Stimulated activated CD4-positive, alpha-beta T cell treated with anti-CD3 and anti-CD28 coated beads, TNF-alpha, amount 100 ng/mL, for 1 hour (primary cell): ENCODE measurements around the gene GLIPR1L2.
"Not testable (repeated sequence)": the region's sequence is repeated elsewhere in the genome, so short reads cannot be mapped to it uniquely, and the experiment has no call there.

Source experiments
- DNase-seq, 3 donors: peaks; one replicate each; pipeline ENCODE4 v3.0.0-alpha.2; 2020; ENCODE audit warnings: low read depth in 3 of 3, low spot score in 1 of 3

Gene GLIPR1L2

DNA sequence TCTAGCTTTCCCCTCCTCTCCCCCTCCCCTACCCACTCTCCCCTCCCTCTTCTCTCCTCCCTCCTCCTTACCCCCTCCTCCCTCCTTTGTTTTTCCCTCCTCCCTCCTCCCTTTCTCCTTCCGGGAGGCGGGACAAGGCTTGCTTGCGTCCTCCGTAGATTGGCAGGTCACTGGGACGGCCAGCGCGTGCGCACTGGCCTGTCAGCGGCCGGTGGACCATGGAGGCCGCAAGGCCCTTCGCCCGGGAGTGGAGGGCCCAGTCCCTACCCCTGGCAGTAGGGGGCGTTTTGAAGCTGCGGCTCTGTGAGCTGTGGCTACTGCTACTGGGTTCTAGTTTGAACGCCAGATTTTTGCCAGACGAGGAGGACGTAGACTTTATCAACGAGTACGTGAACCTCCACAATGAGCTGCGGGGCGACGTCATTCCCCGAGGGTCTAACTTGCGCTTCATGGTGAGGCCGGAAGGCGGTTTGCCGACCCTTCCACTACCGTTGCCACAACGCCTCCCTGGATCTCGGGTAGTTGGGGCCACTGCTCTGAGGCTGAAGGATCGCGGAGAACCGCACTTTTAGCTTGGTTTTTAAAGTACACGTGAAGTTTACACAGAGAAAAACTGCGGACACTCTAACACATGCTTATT is at the start of gene GLIPR1L2:
Gene GLIPR1L2, plus strand, starts transcription at position 191 of the 640 bp plus-strand sequence. Its CDS starts 28 bp downstream, at position 219.
- peak; percentile 68 to 77 (median 72) for DNase-seq

DNA sequence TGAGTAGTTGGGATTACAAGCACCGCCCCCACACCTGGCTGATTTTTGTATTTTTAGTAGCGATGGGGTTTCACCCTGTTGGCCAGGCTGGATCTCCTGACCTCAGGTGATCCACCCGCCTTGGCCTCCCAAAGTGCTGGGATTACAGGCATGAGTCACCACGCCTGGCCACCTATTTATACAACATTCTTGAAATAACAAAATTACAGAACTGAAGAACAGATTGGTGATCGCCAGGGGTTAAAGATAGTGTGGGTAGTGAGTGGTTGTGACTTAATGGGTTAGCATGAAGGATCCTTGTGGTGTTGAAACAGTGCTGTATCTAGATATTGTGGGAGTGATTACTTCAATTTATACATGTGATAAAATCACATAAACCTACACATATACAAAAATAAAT is 49.0 kb upstream of the GLIPR1L2 start:
- DNase-seq: no peak

DNA sequence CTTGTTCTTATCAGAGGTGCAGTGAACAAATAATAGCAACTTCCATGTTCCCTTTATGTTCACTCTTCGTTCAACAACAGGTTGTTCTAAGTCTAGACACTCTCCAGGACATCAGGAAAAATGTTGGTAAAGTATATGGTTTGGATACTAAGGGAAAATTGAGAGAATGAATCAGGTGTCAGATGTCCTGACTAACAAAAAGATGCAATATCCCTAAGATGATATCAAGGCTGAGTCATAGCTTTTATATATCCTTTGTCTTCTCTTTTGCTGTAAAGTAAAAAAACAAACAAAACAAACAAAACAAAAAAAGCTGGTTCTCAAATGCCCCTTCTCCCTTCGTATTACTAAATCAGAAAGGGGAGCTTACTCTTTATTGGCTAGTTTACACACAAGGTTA is 45.4 kb upstream of the GLIPR1L2 start:
- DNase-seq: no peak

DNA sequence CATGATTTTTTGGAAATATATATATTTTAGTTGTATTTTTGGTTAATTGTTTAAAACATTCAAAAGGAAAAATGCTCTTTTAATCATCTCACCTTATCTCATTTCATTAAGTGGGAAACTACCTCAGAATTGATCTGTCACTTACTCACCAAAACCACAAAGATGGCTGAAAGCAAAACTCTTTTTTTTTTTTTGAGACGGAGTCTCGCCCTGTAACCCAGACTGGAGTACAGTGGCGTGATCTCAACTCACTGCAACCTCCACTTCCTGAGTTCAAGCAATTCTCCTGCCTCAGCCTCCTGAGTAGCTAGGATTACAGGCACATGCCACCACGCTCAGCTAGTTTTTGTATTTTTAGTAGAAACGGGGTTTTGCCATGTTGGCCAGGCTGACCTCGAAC is 44.7 kb upstream of the GLIPR1L2 start:
- not testable (repeated sequence) for DNase-seq

DNA sequence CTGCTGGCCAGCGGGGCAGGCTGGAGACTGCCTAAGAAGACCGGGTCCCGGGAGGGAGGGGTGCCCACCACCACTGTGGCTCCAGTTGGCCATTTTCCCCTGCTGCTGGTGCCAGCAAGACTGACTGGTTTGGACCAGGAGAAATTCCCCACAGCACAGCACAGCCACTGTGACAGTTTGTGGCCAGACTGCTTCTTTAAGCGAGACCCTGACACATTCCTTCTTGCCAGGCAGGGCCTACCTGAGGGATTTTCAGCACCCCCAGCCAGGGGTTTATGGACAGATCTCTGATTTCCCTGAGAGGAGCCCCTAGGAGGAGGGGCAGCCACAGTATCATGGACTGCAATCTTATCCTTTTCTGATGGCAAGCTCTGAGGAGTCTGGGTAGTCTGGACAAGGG is 40.9 kb upstream of the GLIPR1L2 start:
- DNase-seq: no peak

DNA sequence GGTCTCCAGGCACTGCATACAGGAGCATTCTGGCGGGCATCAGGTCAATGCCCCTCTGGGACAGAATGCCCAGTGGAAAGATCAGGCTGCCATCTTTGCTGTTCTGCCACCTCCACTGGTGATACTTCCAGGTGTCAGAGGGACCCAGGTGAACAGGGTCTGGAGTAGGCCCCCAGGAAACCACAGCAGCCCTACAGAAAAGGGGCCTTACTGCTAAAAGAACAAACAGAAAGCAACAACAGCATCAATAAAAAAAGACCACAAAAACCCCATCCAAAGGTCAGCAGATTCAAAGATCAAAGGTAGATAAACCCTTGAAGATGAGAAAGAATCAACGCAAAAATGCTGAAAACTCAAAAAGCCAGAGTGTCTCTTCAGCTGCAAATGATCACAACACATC is 40.5 kb upstream of the GLIPR1L2 start:
- DNase-seq: no peak

DNA sequence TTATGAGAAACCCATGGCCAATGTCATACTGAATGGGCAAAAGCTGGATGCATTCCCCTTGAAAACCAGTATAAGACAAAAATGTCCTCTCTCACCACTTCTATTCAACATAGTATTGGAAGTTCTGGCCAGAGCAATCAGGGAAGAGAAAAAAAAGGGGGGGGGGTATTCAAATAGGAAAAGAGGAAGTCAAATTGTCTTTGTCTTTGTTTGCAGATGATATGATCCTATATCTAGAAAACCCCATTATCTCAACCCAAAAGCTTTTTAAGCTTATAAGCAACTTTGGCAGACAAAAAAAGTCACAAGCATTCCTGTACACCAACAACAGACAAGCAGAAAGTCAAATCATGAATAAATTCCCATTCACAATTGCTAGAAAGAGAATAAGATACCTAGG is 36.9 kb upstream of the GLIPR1L2 start:
- DNase-seq: no peak

DNA sequence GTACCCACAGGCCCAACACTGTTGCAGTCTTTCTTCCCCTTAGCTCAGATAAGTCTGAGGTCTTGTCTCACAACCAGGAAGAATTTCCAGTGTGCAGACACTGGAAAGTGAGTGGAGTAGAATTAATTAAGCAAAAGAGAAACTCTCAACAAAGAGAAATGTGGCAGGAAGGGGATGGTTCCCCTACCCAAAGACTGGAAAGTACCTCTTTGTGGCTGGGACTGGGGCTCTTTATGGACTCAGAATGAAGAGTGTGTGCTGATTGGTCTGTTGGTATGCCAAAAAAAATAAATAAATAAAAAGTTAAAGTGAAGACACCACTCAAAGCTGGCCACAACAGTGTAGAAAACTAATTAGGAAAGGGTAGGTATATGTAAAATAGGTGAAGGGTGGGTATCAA is 30.0 kb upstream of the GLIPR1L2 start:
- no peak for DNase-seq

DNA sequence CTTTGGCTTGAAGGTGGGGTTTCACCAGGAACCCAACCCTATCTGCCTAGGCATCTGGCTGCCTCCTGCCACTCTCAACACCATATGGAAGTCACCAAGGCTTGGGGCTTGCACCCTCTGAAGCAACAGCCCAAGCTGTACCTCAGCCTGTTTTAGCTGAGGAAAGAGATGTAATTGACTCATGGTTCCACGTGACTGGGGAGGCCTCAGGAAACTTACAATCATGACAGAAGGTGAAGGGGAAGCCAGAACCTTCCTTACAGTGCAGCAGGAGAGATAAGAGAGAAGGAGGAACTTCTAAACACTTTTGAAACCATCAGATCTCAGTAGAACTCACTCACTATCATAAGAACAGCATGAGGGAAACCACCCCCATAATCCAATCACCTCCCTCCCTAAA is 29.5 kb upstream of the GLIPR1L2 start:
- DNase-seq: no peak

DNA sequence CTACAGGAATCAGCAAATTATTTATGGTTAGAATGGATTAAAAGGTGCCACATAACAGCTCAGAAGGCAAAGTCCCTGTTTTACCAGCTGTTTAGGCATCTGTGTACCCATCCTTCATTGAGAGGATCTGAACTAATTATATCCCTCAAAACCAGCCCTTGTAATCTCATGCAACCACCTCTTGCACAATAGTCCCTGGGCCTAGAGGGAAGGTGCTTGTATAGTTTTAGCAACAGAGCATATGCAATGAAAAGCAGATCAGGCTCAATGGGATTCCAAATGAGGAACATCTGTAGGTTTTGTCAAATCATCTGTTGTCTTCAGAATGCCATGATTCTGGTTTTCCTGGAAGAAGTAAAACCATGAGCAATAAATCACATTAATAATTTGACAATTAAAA is 26.0 kb upstream of the GLIPR1L2 start:
- no peak for DNase-seq

DNA sequence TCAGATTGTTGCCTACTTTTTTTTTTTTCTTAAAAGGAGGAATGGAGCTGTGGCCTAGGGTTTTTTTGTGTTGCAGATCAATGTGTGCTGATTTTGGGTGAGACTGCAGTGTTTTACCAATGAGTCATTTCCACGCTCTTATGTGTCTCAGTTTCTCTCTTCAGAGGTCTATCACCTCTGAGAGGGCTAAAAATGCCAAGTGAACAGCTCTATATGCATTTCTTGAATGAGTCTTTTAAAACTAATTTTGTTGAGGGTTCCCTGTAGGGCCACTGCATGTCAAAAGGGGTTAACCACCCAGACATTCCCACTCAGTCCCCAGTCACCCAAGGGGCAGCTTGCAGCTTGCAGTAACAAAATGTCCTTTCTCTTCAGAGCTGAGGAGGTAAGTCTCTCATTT is 24.3 kb upstream of the GLIPR1L2 start:
- no peak for DNase-seq

DNA sequence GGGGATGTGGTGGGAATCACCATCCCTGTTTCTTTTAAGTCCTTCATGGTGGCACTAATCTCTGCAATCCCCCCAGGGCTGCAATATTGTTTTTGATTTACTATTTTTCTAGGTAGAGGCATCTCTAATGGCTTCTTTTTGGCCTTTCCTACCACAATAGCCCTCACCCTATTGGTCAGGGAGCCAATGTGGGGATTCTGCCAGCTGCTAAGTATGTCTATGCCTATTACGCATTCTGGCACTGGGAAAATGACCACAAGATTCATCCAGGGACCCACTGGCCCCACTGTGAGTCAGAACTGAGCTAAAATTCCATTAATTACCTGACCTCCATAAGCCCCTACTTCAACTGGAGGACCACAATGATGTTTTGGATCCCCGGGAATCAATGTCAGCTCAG is 15.9 kb upstream of the GLIPR1L2 start:
- DNase-seq: no peak

DNA sequence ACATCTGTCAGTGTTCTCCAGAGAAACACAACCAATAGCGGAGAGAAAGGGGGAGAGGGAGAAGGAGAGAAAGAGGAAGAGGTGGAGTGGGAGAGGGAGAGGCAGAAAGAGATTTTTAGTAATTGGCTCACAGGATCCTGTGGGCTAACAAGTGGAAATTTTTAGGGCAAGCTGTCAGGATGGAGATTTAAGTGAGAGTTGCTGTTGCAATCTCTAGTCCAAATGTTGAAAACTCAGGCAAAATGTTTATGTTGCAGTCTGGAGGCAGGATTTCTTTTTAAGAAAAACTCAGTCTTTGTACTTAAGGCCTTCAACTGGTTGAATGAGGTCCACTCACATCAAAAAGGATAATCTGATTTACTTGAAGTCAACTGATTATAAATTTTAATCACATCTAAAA is 12.5 kb upstream of the GLIPR1L2 start:
- no peak for DNase-seq

DNA sequence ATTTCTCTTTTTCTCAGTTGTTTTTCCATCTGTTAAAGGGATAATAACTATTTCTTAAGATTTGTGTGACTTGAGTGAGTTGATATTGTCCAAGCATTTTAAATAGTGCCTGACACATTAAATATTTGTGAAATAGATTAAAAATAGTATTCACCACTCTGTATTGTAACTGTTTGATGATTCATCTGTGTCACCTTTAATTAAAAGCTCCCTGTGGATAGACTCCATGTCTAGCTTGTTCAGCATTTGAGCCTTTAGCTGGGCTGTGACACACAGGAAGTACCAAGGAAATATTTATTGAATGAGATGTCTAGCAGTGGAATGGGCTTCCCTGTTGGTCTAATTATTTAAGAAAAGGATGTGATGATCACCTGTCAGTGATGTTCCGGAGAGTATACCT is 1.8 kb upstream of the GLIPR1L2 start:
- no peak for DNase-seq

DNA sequence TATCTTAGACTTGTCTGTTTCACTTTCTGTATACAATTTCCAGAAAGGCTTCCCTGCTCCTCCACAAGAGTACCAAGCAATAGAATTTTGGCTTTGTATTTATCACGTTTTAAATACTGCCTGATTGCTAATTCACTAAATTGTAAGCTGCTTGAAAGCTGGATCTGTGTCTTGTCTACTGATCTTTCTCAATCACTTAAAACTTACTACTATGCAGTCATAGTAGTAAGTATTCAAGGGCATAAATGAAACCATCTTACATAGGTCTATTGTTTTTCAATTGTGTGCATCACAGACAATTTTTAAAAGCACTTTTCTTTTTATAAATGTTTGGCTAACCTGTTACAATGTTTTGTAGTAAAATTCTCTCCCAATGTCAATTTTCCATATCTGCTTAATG is 1.2 kb upstream of the GLIPR1L2 start:
- DNase-seq: no peak

DNA sequence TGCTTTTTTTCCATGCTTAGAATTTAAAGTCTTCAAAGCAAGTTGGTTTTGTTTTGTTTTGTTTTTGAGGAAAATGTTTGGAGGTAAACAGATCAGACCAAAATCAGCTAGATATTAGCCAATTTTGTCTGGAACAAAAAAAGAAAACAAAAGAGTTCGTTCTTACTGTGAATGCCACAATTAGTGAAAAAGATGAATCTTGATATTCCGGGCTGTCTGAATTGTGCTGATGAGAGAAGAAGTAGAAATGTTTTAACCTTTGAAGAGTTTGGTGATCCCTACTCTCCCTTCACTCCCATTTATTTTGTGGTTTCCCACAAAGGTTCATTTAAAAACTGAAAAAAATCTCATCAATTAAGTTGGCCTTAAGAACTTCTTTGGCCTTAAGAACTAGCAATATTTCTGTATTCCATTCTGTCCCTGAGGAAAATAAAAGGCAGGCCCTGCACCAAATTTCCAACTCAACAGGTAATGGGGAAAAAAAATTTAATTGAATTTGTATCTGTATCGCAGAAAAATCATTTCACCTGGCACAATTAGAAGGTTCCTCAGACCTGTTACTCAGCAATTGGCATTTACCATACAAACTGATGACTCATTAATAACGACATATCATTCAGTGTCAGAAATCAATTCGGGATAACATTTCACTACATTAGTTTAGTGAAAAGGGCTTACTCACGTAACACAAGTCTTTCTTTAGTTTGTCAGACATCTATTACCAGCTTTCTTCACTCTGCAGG is 562 bp upstream of the GLIPR1L2 start:
- DNase-seq: no peak

DNA sequence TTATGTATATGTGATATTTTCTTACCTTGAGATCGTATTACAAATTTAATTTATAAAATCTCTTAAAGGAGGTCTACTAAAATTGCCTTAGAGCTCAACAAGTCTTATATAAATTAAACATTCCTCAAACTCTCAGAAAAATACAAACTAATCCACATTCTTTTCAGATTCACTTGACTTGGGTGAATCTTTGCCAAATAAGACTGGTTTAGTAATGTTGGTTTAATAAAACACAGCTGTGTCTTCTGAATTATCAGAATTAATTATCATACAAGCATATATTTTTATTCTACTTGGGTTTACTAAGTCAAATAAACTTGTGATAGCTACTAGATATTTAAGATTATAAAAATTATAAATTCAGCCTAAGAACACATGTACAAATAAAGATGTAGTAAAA is 13.3 kb downstream of the GLIPR1L2 start:
- no peak for DNase-seq

DNA sequence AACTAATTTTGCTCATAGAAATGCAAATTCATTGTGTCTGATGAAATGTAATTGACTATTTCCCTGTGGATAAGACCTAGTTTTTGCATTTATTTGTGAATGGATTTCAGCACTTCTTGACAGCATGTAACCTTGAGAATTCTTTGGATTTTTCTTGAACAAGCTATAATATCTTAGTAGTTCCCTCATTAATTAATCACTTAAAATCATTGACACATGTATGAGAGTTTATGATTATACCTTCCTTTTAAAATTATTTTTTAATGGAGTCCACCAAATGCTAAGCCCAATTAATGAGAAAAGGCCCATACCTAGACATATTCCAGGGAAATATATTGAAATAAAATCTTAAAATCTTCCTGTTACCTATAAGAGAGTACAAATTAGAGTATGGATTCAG is 16.8 kb downstream of the GLIPR1L2 start:
- DNase-seq: no peak

DNA sequence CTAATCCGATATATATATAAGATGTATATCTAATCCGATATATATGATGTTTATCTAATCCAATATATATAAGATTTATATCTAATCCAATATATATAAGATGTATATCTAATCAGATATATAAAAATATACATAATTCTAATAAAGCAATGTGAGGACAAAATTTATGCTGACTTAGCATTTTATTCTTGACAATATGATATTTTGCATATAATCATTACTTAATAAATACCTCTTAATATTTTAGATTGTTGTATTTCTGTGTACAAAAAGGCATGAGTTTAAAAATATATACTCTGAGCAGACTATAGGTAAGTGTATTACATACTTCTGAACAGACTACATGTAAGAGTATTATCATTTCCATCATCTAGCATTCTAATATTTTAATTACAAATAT is 18.9 kb downstream of the GLIPR1L2 start:
- no peak for DNase-seq

DNA sequence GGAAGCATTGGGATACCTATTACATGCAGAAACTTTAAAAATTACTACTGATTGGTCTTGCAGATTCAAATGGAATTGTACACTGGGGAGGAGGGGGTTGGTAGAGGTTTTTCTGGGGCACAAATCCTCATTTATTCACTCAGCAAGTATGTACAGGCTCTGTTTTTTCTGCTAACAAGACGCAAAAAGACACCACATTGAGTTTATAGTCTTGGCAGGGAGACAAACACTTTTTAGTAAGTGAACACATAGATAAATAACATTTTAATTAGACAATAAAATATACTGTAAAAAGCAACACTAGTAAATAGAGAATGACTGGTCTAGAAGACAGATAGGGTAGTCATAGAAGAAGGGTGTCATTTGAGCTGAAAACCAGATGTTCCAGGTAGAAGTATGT is 23.8 kb downstream of the GLIPR1L2 start:
- no peak for DNase-seq

DNA sequence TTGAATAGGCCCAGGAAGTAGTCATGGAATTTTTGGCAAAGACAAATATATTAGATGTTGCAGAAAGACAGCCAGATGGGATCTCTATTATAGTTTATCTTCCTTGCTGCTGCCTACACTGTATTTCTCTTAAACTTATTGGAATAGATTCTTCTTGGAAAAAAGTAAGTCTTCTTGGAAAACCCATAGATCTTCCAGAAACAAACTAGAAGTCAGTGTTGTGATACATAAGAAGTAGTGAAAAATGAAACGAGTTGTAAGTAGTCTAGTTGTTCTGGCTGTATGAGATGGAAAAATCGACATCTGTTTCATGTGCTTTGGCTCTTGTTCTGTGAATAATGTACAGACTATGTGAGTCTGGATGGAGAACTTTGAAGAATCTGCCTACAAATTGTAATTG is 29.0 kb downstream of the GLIPR1L2 start:
- no peak for DNase-seq

DNA sequence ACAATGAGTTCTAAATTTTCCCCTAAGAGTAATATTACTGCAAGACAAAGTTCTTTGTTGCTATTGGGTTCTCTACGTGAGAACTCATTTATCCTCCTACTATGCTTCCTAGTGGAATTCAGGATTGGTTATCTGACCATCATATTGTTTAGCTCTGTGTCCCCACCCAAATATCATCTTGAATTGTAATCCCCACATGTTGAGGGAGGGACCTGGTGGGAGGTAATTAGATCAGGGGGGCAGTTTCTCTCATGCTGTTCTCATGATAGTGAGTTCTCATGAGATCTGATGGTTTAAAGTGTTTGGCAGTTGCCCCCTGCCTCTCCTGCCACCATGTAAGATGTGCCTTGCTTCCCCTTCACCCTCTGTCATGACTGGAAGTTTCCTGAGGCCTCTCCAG is 36.6 kb downstream of the GLIPR1L2 start:
- DNase-seq: no peak

DNA sequence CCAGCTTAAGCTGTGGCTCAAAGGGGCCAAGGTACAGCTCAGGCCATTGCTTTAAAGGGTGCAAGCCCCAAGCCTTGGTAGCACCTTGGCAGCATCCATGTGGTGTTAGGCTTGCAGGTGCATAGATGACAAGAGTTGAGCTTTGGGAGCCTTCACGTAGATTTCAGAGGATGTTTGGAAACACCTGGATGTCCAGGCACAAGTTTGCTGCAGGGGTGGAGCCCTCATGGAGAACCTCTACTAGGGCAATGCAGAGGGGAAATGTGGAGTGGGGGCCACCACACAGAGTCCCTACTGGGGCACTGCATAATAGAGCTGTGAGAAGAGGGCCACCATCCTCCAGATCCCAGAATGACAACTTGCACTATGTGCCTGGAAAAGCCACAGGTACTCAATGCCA is 37.9 kb downstream of the GLIPR1L2 start:
- DNase-seq: no peak
